GM19240 (cell line): Measurements from ENCODE around the gene KIF17.
A peak's percentile ranks its signal among the peaks of the same experiment; 100 is the strongest.

Experiments used
- DNase-seq: peaks from one replicate; pipeline ENCODE4 v3.0.0; 2011; ENCODE audit warnings: low spot score; ENCODE audit not compliant: insufficient read length

The KIF17 gene

GRCh38 chr1:20661207-20662109, 56.3 kb downstream of the KIF17 start, which contains the start of gene DDOST:
DDOST (minus strand) TSS chr1:20661369; CDS start chr1:20661350, 19 bp downstream.
- DNase-seq = peak; percentile 97

DNA sequence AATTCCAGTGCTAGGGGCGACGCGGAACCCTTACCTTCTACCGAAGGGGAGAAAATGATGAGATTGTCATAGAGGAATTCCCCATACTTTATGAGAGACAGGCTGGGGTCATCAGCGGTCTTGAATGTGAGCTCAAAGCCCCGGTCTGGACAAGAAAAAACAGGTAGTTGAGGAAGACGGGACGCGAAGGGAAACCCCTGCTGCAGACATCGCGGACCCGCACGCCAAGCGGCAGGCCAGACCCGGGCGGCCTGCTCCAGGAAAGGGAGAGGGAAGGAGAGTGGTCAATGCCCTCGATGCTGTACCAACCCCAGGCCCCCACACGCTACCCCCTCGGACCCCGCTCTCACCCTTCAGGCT, 57.0 kb downstream of the KIF17 start:
- no peak for DNase-seq

DNA sequence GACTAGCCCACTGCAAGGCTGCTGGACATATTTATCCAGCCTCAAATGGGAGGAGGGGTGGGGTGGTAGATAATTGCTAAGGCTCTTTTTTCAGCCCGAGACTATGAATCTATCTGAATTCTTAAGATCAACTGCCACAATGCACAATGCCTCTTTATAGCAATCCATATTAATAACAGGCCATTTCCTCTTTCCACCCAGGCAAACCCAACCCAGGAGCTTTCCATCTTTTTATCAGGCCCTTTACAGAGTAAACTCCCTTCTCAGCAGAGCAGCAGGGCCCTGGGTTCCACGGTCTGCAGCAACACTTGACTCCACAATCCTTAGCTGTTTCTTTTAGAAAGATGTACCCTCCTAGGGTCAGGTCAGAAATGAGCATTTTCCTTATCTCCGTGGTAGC, 57.4 kb downstream of the KIF17 start:
- no peak for DNase-seq

DNA sequence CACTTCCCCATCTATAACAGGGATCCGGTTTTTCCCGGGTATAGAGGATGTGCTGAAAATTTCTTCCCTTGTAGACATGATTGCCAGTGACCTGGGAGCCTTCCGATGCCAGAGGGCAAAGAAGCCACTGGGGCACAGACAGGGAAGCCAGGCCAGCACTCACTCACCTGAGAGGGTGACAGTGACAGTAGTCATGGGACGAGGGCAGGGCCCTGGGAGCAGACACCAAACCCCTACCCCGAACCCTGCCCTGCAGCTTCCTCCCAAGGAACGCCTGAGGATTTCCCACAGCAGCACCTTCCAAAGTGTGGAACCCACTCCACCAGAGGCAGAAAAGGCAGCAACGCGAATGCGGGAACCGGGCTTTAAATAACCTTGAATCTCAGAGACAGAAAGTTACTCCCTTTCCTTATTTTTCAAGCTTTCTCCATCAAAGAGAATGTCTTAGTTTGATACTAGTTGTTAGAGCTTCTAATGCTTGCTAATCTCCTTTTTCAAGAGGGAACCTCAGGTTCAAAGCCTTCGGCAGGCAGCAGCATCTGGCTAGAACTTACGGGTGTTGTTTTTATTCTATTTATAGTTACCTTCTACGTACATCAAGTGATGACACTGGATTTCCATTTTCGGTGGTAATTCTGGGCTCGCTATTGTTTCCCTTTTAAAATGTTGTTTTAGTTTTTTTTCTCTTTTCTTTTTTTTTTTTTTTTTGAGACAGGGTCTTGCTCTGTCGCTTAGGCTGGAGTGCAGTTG, 59.5 kb downstream of the KIF17 start:
- no peak for DNase-seq

- DNase-seq = no peak
Observed at GRCh38 chr1:20657024-20657423, 60.8 kb downstream of the KIF17 start.

DNA sequence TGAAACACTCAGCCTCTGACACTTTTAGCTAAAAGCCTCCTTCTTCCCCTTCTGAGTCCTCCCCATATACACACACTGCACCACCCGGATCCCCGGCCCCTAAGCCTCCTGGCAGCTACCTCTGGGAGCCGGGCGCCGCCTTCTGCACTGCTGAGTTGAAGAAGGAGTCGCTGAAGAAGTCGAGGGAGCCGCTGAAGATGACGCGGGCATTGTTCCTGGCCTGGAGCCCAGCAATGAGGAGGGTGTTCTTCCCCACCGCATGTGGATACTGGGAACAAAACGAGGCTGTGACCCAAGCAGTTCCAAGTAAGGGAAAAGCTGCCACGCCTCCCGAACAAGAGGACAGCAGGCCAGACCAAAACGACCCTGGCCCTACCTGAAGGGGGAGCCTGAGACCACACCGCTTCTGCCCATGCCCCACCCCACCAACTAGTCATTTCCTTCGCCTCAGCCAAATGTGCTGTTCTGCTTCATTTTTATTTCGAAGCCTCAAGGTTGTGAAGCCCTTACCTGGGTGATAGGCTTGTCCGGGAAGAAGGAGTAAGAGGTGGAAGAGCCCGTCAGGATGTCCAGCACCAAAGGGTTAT, 63.6 kb downstream of the KIF17 start:
- no peak for DNase-seq

DNA sequence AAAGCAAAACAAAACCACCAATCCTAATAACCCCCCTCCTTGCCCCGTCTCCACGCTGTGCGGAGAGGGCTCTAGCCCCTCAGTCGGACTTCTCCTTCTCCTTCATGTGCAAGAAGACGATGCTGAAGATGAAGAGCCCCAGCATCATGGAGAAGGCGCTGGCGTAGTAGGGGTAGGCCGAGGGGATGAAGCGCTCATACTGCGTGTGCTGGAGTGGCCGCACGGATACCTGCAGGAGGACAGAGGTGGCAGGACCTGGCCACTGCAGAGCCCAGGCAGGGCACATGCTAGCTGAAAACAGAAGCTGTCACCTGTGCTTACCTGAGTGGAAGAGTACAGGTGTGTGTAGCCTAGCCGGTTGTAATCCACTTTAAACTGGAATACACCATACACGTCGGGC, 65.5 kb downstream of the KIF17 start:
- no peak for DNase-seq

- no peak for DNase-seq
Observed at GRCh38 chr1:20648946-20649345, 68.9 kb downstream of the KIF17 start.

- DNase-seq = no peak
Observed at GRCh38 chr1:20648438-20648837, 69.4 kb downstream of the KIF17 start.

- DNase-seq = no peak
Observed at GRCh38 chr1:20645414-20645813, 72.4 kb downstream of the KIF17 start.

- DNase-seq = no peak
Observed at GRCh38 chr1:20644416-20644815, 73.4 kb downstream of the KIF17 start.

DNA sequence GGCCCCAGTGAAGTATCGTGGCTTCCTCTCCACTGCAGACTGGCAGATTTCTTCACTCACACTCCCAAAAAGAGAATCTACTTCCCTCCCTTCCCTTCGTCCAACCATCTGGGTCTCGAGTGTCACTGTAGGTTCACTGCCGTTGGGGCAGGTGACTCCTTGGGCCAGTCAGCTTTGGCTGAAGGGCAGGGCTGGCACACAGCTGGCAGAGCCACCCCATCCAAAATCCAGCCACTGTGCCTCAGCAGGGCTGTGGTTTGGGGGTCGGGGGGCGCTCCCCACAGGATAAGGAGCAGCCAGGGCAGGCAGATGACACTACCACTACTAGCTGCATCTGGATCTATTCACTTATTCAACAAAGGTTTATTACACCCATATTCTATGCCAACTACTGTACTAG, 74.7 kb downstream of the KIF17 start:
- no peak for DNase-seq

DNA sequence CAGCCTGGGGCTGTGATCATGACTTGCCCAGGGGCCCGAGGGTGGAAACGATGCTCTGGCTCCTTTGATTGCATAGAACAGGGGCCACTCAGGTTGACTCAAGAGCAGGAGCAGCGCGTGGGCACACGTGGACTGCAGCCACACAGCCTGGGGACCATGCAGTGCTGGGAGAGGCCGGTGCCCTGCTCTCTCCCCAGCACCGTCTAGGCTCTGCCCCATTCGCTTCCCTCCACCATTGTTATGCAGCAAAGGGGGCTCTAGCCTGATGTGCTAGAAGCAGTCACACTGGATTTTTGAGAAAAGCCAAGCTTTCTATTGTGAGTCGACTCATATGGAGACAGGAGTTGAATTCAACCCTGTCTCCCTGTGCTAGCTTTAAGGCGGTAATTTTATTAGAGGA, 75.8 kb downstream of the KIF17 start:
- no peak for DNase-seq

GRCh38 chr1:20640183-20640597, 77.6 kb downstream of the KIF17 start:
- peak; percentile 37 for DNase-seq

GRCh38 chr1:20636785-20637347, 80.9 kb downstream of the KIF17 start:
- DNase-seq = no peak

DNA sequence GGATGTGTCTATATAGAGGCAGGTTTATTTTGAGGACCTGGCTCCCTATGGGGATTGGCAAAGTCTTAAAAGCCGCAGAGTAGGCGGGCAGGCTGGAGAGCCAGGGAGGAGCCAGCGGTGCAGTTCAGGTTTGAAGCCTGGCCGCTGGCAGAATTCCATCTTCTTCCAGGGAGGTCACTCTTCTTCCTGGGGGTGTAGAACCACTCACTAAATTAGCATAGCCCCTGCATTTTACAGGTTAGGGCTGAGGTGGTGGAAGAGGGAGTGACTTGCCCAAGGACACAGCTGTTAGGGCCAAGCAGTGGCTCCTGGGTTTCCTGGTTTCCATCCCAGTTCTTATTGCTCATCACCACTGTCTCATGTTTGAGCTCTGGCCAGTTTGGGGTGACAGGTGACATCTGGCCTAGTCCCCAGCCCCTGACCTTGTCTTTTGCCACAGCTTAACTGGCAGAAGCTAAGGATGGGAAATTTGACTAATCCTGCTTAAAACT, 83.2 kb downstream of the KIF17 start:
- DNase-seq = no peak

DNA sequence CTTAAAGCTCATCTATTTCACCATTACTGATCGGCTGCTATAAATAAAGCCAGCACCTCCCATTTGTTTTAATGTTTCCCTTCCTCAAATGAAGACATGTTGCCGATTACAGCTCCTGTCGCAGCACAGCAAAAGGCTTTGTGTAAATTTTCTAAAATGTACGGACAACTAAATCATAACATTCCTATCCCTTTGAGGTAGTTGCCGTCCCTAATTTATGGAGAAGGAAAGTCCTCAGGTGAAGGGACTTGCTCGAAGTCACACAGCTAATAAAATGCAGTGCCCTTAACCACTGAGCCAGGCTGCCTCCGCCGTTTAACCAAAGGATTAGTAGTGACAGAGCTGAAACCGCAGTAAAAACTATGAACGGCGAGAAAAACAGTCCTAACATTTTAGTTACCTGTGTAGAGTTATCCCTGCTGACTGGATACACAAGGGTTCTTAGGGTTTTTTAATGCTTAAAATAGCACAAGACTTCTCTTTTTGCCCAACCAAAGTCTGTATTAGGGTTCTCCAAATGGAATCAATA, 83.7 kb downstream of the KIF17 start:
- no peak for DNase-seq

- peak; percentile 78 for DNase-seq
Observed at GRCh38 chr1:20633190-20634064, 84.4 kb downstream of the KIF17 start, which contains the start of gene PINK1. PINK1 (plus strand) TSS chr1:20633458; CDS start chr1:20633549, 91 bp downstream.

DNA sequence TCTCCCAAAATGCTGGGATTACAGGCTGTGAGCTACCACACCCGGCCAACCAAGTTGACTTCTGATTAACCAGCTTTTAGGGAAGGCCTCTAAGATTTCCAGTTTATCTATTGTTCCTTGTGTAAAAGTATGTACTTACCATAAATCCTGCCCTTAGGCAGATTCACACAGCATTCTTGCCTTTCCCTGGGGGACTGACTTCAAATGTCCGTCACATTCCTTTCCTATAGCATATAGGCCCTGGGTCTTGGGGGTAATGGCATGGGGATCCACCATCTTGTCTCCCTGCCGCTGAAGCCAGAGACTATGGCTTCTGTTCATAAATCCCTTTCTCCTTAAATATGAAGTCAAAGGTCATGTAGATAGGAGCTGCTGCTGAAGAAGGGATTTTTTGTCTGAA, 85.4 kb downstream of the KIF17 start:
- DNase-seq = no peak

GRCh38 chr1:20630729-20631128, 87.1 kb downstream of the KIF17 start:
- no peak for DNase-seq
